ENCODE results near the gene UMOD. TPM values are rescaled to one million over a fixed set of nuclear protein-coding genes. Genes with fewer than 3 reads are reported as not detected.

Gene UMOD
- total RNA-seq, 2 experiments from 2014 or later, result not detected

- CTCF ChIA-PET (ENCODE audit: unreplicated experiment), result no interaction called here
Measured at GRCh38 chr16:20391045-20391444, 38.5 kb upstream of the UMOD start.

GRCh38 chr16:20388854-20389253 lies 36.3 kb upstream of the UMOD start:
- H3K36me3 ChIP-seq (ENCODE audit: insufficient read depth, low read length), result no peaks in the 10 kb centered on the region
- H3K4me1 ChIP-seq (ENCODE audit: insufficient read depth, low read length, poor library complexity, severe bottlenecking), result no peaks in the 10 kb centered on the region
- DNase-seq (ENCODE audit: low spot score), result no peak
- no peaks in the 10 kb centered on the region for H4K20me1 ChIP-seq (ENCODE audit: insufficient read depth, low read length)
- no peak overlapping the region for H3K4me3 ChIP-seq (ENCODE audit: low read depth, low read length, poor library complexity, severe bottlenecking)
- no peak for TF ChIP-seq EZH2phosphoT487 (IDR thresholded peaks at IDR 0.05; ENCODE audit: borderline replicate concordance, low read depth, low read length)
- no peak for TF ChIP-seq CTCF (conservative IDR thresholded peaks at IDR 0.05; ENCODE audit: low read length)
- H3K9me2 ChIP-seq (ENCODE audit: insufficient read depth, low read length), result no peaks in the 10 kb centered on the region
- BruUV-seq (replicated peaks), result no TSS peak
- no peak overlapping the region for H3K27ac ChIP-seq (ENCODE audit: low read depth, low read length, poor library complexity, severe bottlenecking)
- no peaks in the 10 kb centered on the region for H3K79me2 ChIP-seq (ENCODE audit: insufficient read depth, low read depth, low read length)
- ChIA-PET POLR2A (no interaction called here), CTCF (ENCODE audit: unreplicated experiment) (no interaction called here)
- intact Hi-C loops (cut with micrococcal nuclease; ENCODE audit: unreplicated experiment), result no loop called here
- H3K4me2 ChIP-seq (ENCODE audit: low read length), result no peak overlapping the region
- no peak overlapping the region for H2AFZ ChIP-seq (ENCODE audit: low read length)
- no peaks in the 10 kb centered on the region for H3K9me3 ChIP-seq (ENCODE audit: low read length)

More at GRCh38 chr16:20391045-20391444, 38.5 kb upstream of the UMOD start:
- Histone ChIP-seq H3K4me3 (ENCODE audit: low read depth, low read length, poor library complexity, severe bottlenecking) (no peak overlapping the region), H4K20me1 (ENCODE audit: insufficient read depth, low read length) (no peaks in the 10 kb centered on the region), H2AFZ (ENCODE audit: low read length) (no peak overlapping the region), H3K4me1 (ENCODE audit: insufficient read depth, low read length, poor library complexity, severe bottlenecking) (no peaks in the 10 kb centered on the region), H3K4me2 (ENCODE audit: low read length) (no peak overlapping the region), H3K27ac (ENCODE audit: low read depth, low read length, poor library complexity, severe bottlenecking) (no peak overlapping the region), H3K9me2 (ENCODE audit: insufficient read depth, low read length) (no peaks in the 10 kb centered on the region), H3K36me3 (ENCODE audit: insufficient read depth, low read length) (no peaks in the 10 kb centered on the region), H3K9me3 (ENCODE audit: low read length) (no peaks in the 10 kb centered on the region), H3K79me2 (ENCODE audit: insufficient read depth, low read depth, low read length) (no peaks in the 10 kb centered on the region)
- TF ChIP-seq CTCF (conservative IDR thresholded peaks at IDR 0.05; ENCODE audit: low read length) (no peak), EZH2phosphoT487 (IDR thresholded peaks at IDR 0.05; ENCODE audit: borderline replicate concordance, low read depth, low read length) (no peak)
- no peak for DNase-seq (ENCODE audit: low spot score)
- intact Hi-C loops (cut with micrococcal nuclease; ENCODE audit: unreplicated experiment), result no loop called here
- POLR2A ChIA-PET, result no interaction called here
- BruUV-seq (replicated peaks), result no TSS peak

GRCh38 chr16:20387978-20388377 lies 35.5 kb upstream of the UMOD start:
- H2AFZ ChIP-seq (ENCODE audit: low read length), result no peak overlapping the region
- H3K9me3 ChIP-seq (ENCODE audit: low read length), result no peaks in the 10 kb centered on the region
- H3K27ac ChIP-seq (ENCODE audit: low read depth, low read length, poor library complexity, severe bottlenecking), result no peak overlapping the region
- CTCF ChIA-PET (ENCODE audit: unreplicated experiment), result no interaction called here
- intact Hi-C loops (cut with micrococcal nuclease; ENCODE audit: unreplicated experiment), result no loop called here
- H3K9me2 ChIP-seq (ENCODE audit: insufficient read depth, low read length), result no peaks in the 10 kb centered on the region
- no peak for DNase-seq (ENCODE audit: low spot score)
- POLR2A ChIA-PET, result interaction anchor here (0.7 kb wide), 1 partner anchor 76 kb away, joined by 3 read pairs; no protein-coding TSS in a partner anchor
- no peaks in the 10 kb centered on the region for H4K20me1 ChIP-seq (ENCODE audit: insufficient read depth, low read length)
- no peak overlapping the region for H3K4me2 ChIP-seq (ENCODE audit: low read length)
- H3K4me1 ChIP-seq (ENCODE audit: insufficient read depth, low read length, poor library complexity, severe bottlenecking), result no peaks in the 10 kb centered on the region
- H3K36me3 ChIP-seq (ENCODE audit: insufficient read depth, low read length), result no peaks in the 10 kb centered on the region
- H3K79me2 ChIP-seq (ENCODE audit: insufficient read depth, low read depth, low read length), result no peaks in the 10 kb centered on the region
- no peak overlapping the region for H3K4me3 ChIP-seq (ENCODE audit: low read depth, low read length, poor library complexity, severe bottlenecking)
- TF ChIP-seq CTCF (conservative IDR thresholded peaks at IDR 0.05; ENCODE audit: low read length), result no peak
- TF ChIP-seq EZH2phosphoT487 (IDR thresholded peaks at IDR 0.05; ENCODE audit: borderline replicate concordance, low read depth, low read length), result no peak
- no TSS peak for BruUV-seq (replicated peaks)
